Activated CD8-positive, alpha-beta memory T cell treated with anti-CD3 and anti-CD28 coated beads for 4 hours (primary cell): ENCODE results near the gene AP3M1.
"Not testable (repeated sequence)": the region's sequence is repeated elsewhere in the genome, so short reads cannot be mapped to it uniquely, and the experiment has no call there.

Experiments
- DNase-seq, 2 donors: peaks; one replicate each; pipeline ENCODE4 v3.0.0-alpha.2; 2020; ENCODE audit warnings: low read depth in 2 of 2

AP3M1 gene

GRCh38 chr10:74163319-74164068 is 12.9 kb upstream of the AP3M1 start:
- no peak for DNase-seq

- DNase-seq: no peak
Measured at GRCh38 chr10:74160013-74160412, 9.4 kb upstream of the AP3M1 start.

GRCh38 chr10:74156919-74157289 is 6.3 kb upstream of the AP3M1 start:
- DNase-seq: no peak

- no peak for DNase-seq
Measured at GRCh38 chr10:74153676-74154075, 3.0 kb upstream of the AP3M1 start.

- no peak for DNase-seq
Measured at GRCh38 chr10:74153123-74153522, 2.5 kb upstream of the AP3M1 start.

GRCh38 chr10:74151879-74152722 is 1.5 kb upstream of the AP3M1 start:
- DNase-seq: no peak

- peak; percentile 100 for DNase-seq
Measured at GRCh38 chr10:74150990-74151878, 606 bp upstream of the AP3M1 start, which contains the start of gene ADK. ADK (plus strand) TSS chr10:74151221; CDS start chr10:74151279, 58 bp downstream.

- DNase-seq: not testable (repeated sequence)
Measured at GRCh38 chr10:74146980-74147379, 3.6 kb downstream of the AP3M1 start.

- DNase-seq: no peak
Measured at GRCh38 chr10:74145133-74145532, 5.5 kb downstream of the AP3M1 start.

GRCh38 chr10:74140553-74140952 is 10.1 kb downstream of the AP3M1 start:
- no peak for DNase-seq

GRCh38 chr10:74139981-74140380 is 10.6 kb downstream of the AP3M1 start:
- no peak for DNase-seq

GRCh38 chr10:74138596-74138995 is 12.0 kb downstream of the AP3M1 start:
- DNase-seq: not testable (repeated sequence)

GRCh38 chr10:74137992-74138391 is 12.6 kb downstream of the AP3M1 start:
- no peak for DNase-seq

GRCh38 chr10:74135452-74135851 is 15.2 kb downstream of the AP3M1 start:
- DNase-seq: no peak

- no peak for DNase-seq
Measured at GRCh38 chr10:74133923-74134820, 16.5 kb downstream of the AP3M1 start.

GRCh38 chr10:74123081-74123480 is 27.5 kb downstream of the AP3M1 start:
- DNase-seq: no peak

- DNase-seq: no peak
Measured at GRCh38 chr10:74122060-74122459, 28.6 kb downstream of the AP3M1 start.

- DNase-seq: no peak
Measured at GRCh38 chr10:74121368-74121767, 29.3 kb downstream of the AP3M1 start.

- DNase-seq: no peak
Measured at GRCh38 chr10:74120911-74121310, 29.7 kb downstream of the AP3M1 start.

GRCh38 chr10:74118804-74119203 is 31.8 kb downstream of the AP3M1 start:
- DNase-seq: no peak

- DNase-seq: no peak
Measured at GRCh38 chr10:74117738-74118137, 32.9 kb downstream of the AP3M1 start.
